Measurements from ENCODE around the gene MASP1.

The MASP1 gene

DNA sequence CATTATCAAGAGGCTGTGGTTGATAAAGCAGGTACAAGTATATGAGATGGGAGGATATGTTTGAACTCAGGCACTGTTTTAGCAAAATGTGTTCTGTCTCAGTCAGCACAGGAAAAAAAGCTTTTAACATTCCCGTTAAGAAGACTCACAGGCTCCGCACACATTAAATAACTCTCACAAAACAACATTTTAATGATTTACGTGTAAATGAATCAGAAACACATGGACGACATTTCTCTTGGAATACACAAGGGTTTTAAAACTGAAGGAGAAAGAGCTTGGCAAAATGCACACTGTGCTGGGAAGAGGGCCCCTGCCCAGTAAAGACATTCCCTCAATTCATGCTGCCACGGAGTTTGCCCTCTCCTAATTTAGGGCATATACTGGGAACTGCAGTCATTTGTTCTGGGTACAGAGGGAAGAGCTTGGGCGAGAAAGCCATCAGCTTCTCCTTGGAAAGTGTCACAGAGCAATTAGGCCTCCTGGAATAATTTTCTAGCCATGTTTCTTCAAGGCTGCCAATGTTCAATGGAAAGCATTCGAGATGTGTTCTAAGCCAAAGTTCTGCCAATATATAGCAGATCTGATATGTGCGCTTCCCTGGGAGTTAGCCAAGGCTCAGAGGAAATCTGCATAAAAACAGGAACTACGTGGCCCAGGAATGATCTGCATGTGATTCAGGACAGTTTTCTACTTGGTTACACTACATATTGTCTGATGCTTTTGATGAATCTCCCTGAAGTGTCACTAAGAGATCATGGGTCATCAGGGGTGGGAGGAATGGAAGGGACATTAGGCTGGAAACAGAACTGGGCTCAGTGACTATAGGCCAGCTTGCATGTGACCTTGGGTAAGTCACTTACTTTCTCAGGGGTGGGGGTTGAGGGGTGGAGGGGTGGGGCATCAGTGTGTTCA is 2.2 kb upstream of the MASP1 start:
- DNase-seq (ENCODE audit: low read depth in 2 of 3, low spot score in 1 of 3): no peak

- DNase-seq (ENCODE audit: low read depth in 2 of 3, low spot score in 1 of 3): no peak
Observed at GRCh38 chr3:187292631-187293515, 1.3 kb upstream of the MASP1 start.

DNA sequence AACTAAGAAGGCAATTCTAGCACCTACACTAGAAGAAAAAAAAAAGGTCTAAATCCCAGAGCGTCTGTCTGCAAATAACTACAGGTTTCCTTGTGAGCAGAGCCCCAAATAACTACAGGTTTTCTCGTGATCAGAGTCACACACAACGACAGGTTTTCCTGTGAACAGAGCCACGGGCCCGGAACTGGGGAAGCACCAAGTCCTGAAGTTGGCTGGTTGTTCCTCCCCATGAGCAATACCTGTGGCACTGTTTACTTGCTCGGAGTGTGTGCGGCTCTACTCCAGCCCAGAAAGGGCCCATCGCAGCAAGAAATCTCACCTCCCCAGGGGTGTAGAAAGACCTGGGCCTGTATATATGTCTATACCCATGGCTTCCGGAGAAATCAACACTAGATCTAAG is 644 bp upstream of the MASP1 start:
- no peak for DNase-seq (ENCODE audit: low read depth in 2 of 3, low spot score in 1 of 3)

DNA sequence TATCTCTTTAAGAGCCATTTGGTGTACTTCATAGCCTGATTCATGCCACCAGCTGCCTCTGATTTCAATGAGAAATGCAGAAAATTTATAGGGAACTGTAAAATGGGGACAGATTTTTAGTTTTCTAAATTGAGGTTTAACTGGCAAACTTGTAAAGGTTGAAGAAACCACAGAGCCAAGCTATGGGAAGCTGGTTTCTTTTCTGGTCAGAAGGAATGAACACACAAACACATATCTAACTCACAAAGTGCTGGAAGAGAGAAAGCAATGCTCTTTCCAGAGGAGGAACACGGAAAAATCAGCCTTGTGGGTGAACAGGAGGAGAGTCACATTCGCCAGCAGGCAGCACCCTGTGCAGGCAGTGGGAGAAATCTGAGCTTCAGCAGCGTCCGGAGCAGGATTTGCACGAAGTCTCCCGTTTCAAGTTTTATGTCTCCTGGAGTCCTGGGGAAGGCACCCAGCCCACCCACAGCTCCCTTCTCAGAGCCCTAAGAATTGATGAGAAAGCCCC is 481 bp downstream of the MASP1 start:
- DNase-seq (ENCODE audit: low read depth in 2 of 3, low spot score in 1 of 3): no peak

- no peak for DNase-seq (ENCODE audit: low read depth in 2 of 3, low spot score in 1 of 3)
Observed at GRCh38 chr3:187290503-187290902, 1.0 kb downstream of the MASP1 start.

DNA sequence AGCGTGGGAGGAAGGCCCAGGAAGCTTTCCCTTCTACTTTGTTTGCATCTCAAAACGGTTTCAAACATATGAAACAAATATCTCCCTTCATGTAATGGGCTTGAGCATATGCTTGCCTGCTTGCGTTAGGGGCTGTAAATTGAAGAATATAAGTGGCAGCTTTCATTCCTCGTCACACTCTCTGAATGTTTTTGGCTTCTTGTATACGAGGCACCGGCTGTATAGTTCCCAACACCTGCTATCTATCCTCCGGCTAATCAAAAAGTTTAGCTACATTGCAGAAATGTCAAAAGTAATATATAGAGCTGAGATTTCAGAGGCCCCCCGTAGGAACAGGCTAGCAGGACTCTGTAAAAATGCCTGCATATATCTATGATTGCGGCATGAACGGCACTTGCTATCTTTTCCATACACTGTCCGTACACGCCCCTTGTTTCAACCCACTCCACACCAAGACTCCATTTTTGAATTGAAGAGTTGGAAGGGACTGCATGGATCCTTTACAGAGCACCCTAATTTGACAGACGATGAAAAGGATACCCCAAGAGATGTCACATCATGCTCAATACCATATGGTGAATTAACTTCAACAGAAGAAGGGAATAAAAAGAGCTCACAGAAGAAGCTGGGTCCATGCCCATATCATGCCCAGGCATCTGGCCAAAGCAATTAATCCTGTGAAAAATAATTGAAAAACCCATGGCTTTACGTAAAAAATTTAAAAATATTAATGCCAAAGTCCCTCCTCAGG is 2.5 kb downstream of the MASP1 start:
- DNase-seq (ENCODE audit: low read depth in 2 of 3, low spot score in 1 of 3): no peak

DNA sequence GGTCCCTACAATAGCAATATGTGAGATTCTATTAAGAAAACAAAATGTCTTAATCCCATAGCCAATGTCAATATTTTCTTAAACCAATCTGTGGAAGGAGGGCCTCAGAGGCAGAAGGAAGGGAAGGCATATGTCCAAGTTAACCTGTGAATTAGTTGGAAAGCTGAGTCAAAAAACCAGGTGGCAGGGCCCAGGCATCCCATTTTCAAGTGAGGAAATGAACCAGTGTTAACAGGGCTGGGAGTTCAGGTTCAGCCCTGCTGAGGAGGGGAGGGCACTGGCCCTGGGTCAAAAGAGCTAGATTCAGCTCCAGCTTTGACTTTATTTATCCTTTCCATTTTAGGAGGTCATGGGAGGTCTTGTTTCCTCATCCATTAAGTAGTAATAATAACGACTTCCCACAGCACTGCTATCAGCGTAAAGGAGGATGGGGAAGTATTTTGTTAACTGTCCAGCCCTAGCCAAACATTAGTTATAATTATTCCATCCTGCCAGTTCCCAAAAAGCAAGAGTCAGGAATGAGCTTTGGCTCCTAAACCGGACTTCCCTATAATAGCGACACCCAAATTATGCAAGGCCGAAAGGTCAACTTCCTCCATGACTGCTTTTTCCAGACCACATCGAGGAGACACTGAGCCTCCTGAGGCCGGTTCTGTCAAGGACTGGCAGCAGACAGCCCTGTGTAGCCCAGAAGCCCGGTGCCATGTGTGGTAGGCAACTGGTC is 3.2 kb downstream of the MASP1 start:
- DNase-seq (ENCODE audit: low read depth in 2 of 3, low spot score in 1 of 3): no peak

DNA sequence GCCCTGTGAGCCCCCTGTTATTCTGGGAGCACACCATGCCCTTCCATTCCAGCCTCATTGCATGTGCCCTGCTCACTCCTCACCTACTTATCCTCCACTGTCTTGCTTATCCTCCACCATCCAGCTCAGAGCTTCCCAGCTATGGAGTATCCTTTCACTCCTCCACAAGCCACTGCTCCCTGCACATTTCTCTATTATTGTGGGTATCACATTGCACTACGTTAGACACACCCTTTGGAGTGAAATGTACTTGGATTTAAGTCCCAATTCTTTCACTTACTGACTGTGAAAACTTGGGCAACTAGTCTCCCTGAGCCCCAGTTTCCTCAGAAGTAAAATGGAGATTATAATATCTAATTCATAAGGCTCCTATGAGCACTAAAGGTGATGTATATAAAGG is 4.3 kb downstream of the MASP1 start:
- no peak for DNase-seq (ENCODE audit: low read depth in 2 of 3, low spot score in 1 of 3)

- no peak for DNase-seq (ENCODE audit: low read depth in 2 of 3, low spot score in 1 of 3)
Observed at GRCh38 chr3:187286467-187287059, 5.0 kb downstream of the MASP1 start.

DNA sequence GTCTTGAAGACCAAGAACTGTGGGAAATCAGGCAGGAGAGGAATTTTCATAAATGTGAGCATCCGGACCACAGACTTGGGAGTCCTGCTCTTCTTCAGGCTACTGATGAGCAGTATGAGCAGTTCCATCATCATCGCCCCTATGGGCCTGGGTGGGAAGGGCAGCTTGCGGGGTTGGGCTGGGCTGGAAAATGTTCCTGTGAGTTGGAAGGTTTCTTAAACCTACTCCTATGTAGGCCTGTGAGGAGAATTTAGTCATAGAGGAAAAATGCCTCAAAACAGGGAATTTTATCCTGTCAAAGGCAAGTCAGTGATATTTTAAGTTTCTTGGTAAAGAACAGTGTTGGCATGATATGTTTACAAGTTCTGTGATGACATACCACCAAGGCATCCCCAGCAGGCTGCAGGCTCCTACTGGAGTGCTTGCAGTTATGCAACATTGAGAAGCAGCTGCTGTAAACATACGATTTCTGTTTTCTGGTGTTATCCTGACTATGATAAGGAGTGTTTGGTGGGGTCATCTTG is 10.3 kb downstream of the MASP1 start:
- DNase-seq (ENCODE audit: low read depth in 2 of 3, low spot score in 1 of 3): no peak

GRCh38 chr3:187280644-187281043 is 10.9 kb downstream of the MASP1 start:
- DNase-seq (ENCODE audit: low read depth in 2 of 3, low spot score in 1 of 3): no peak

DNA sequence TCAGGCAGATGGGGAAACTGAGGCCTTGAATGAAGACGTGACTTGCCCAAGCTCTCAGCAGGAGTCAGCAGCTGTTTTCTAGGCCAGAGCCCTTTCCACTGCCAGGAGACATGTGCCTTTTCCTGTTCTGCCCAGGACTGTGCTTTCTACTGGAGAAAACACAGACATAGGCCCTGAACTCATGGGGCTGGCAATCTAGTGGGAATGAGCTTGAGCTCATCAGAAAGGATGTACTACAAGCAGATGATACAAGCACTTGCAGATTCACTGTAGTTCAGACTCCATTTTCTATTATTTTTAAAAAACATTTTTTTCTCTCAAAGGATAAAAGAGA is 14.4 kb downstream of the MASP1 start:
- no peak for DNase-seq (ENCODE audit: low read depth in 2 of 3, low spot score in 1 of 3)

GRCh38 chr3:187276397-187277128 is 15.0 kb downstream of the MASP1 start:
- no peak for DNase-seq (ENCODE audit: low read depth in 2 of 3, low spot score in 1 of 3)

GRCh38 chr3:187274977-187275338 is 16.6 kb downstream of the MASP1 start:
- no peak for DNase-seq (ENCODE audit: low read depth in 2 of 3, low spot score in 1 of 3)

DNA sequence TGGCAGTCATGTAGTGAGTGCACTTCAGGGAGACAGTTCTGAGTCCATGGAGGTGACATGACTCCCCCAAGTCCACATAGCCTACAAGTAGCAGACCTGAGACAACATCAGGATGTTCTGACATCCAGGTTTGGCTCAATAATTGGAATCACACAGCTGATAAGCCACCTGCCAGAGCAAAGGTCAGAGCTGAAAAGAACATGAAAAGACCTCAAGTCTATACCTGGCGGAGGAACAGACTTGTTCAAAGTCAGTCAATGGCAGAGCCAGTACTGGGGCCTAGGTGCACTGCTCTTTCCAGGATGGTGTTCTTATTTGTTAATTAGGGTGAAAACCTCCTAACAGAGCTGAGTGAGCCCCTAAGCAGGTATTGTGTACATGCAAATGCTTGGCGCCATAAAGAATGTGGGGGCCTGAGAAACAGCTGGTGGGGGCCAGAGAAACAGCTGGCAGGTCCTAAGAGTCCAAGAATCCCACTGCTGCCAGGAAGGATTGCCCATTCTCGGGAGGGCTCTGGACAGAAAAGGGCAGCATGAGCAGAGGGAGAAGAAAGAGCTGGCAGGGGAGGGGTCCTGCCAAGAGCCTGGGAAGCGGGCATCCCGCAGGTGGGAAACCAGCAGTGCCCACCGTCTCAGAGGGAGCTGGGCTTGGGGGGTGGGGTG is 17.1 kb downstream of the MASP1 start:
- no peak for DNase-seq (ENCODE audit: low read depth in 2 of 3, low spot score in 1 of 3)

GRCh38 chr3:187271582-187271981 is 20.0 kb downstream of the MASP1 start:
- DNase-seq (ENCODE audit: low read depth in 2 of 3, low spot score in 1 of 3): no peak

DNA sequence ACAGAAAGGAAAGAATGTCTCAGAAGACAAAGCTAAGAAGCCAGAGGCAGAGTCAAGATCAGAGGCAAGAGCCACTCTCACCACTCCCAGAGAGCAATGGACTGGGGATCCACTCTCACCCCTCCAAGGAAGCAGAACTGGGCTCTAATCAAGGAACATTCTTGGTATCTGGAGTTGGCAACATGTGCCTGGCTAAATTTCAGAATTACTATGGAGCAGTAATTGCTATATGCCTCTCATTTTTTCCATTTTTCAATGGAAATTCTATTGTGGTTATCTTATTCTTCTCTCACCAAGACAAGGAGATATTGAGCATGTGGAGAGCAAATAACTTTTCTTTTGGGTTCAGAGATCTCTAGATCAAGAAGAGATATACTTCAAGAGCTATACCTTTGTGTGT is 22.1 kb downstream of the MASP1 start:
- no peak for DNase-seq (ENCODE audit: low read depth in 2 of 3, low spot score in 1 of 3)

DNA sequence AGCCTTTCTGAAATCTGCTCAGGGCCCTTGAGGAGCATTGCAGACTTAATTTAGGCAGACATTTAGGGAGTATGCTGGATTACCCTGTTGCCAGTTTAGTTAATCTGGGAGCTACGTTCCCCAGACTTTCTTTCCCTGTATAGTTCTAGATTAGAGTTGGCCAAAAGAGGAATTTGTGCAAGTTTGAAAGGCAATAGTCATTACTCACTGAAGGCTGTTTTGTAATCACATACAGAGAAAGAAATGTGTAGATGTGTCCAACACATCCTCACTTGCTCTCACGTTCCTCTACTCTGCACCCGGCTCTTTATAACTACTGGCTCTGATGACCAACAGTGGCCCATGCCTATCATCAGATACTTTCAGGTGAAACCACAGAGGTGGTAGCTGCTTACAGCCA is 24.2 kb downstream of the MASP1 start:
- no peak for DNase-seq (ENCODE audit: low read depth in 2 of 3, low spot score in 1 of 3)

DNA sequence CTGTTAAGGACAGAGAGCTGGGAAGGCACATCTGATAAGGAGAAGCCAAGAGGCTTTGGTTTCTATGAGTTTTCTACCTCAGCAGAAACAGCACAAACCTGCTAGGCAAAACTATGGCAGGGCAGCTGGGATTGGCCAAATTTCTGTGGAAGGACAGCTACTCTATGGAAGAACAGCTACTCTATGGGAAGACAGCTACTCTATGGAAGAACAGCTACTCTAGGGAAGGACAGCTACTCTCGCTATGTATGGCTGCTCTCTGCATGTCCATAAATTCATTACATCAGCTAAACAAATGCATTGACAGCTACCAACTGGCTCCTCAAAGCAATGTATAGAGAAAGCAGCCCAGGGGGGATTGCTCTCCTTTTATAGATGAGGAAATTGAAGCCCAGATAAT is 24.8 kb downstream of the MASP1 start:
- no peak for DNase-seq (ENCODE audit: low read depth in 2 of 3, low spot score in 1 of 3)

Data from stimulated activated CD4-positive, alpha-beta T cell treated with anti-CD3 and anti-CD28 coated beads, Interleukin-12 subunit alpha, Interleukin-12 subunit beta, amount 100 ng/mL, for 48 hours (primary cell).